Cardiac muscle cell (in vitro differentiated cells and primary cell): ENCODE data around the gene VSIG2. TPM values are rescaled to one million over a fixed set of nuclear protein-coding genes. Genes with fewer than 3 reads are reported as not detected.

Experiments used
- DNase-seq, 2 donors: peaks; one replicate each; pipeline versions ENCODE4 v3.0.0 to v3.0.0-alpha.2; 2010 to 2017; ENCODE audit warnings: low read depth in 1 of 2, low spot score in 1 of 2
- H3K27ac ChIP-seq: fragments of 200-600 bp; sonication (generic); 2 replicates; pipeline ENCODE4 v1.5.1; 2016
- H3K27me3 ChIP-seq: fragments of 200-600 bp; sonication (generic); 2 replicates; pipeline ENCODE4 v1.6.0; 2016; ENCODE audit warnings: control low read depth
- H3K36me3 ChIP-seq: fragments of 200-600 bp; sonication (generic); 2 replicates; pipeline ENCODE4 v1.5.1; 2016; ENCODE audit warnings: control low read depth
- H3K4me1 ChIP-seq: fragments of 200-600 bp; sonication (generic); 2 replicates; pipeline ENCODE4 v1.8.1; 2017; ENCODE audit warnings: low read depth, mild to moderate bottlenecking, mixed run types
- H3K4me3 ChIP-seq: fragments of 200-600 bp; sonication (generic); 2 replicates; pipeline ENCODE4 v1.5.1; 2016; ENCODE audit warnings: mild to moderate bottlenecking
- H3K9me3 ChIP-seq: fragments of 200-600 bp; sonication (generic); 2 replicates; pipeline ENCODE4 v1.5.1; 2017; ENCODE audit warnings: low read depth, mild to moderate bottlenecking, control low read depth
- CTCF ChIP-seq: IDR thresholded peaks from 2 replicates; pipeline ENCODE4 v1.5.1; 2012; ENCODE audit warnings: low read depth, mild to moderate bottlenecking, low read length
- polyA plus RNA-seq: library from polyadenylated mRNA; unstranded; fragments of >200 nt; fragmentation: Nextera tagmentation; extraction: Ambion mirVana; gene quantifications from 2 replicates; pipeline ENCODE4 v1.2.1, GENCODE V29; 2016
- total RNA-seq: library from RNA; depleted of rRNA; stranded (reverse); fragments of >200 nt; gene quantifications from 2 replicates; pipeline ENCODE4 v1.2.3, GENCODE V29; 2016

VSIG2 gene
- total and polyA plus RNA-seq, 2 experiments from 2014 or later, result not detected

GRCh38 chr11:124745270-124745834 is 6.7 kb downstream of the VSIG2 start:
- peaks cover 100% of the 10 kb centered on the region for H3K27me3 ChIP-seq

GRCh38 chr11:124743050-124743449 is 9.0 kb downstream of the VSIG2 start:
- peaks cover 95% of the 10 kb centered on the region for H3K27me3 ChIP-seq
- H3K36me3 ChIP-seq, result no peaks in the 10 kb centered on the region
- no peak for TF ChIP-seq CTCF
- peaks cover 10% of the 10 kb centered on the region for H3K4me1 ChIP-seq
- no peak overlapping the region for H3K27ac ChIP-seq
- DNase-seq, result no peak
- no peaks in the 10 kb centered on the region for H3K9me3 ChIP-seq
- H3K4me3 ChIP-seq, result no peak overlapping the region

More at GRCh38 chr11:124745270-124745834, 6.7 kb downstream of the VSIG2 start:
- Histone ChIP-seq H3K27ac (no peak overlapping the region), H3K4me3 (peak overlapping the region; percentile 33), H3K9me3 (no peaks in the 10 kb centered on the region), H3K36me3 (no peaks in the 10 kb centered on the region), H3K4me1 (peaks cover 10% of the 10 kb centered on the region)
- DNase-seq, result no peak
- TF ChIP-seq CTCF, result no peak

- Histone ChIP-seq H3K9me3 (no peaks in the 10 kb centered on the region), H3K27me3 (peaks cover 95% of the 10 kb centered on the region), H3K4me3 (no peak overlapping the region), H3K4me1 (peaks cover 10% of the 10 kb centered on the region), H3K36me3 (no peaks in the 10 kb centered on the region), H3K27ac (no peak overlapping the region)
- no peak for DNase-seq
- no peak for TF ChIP-seq CTCF
These were observed 9.5 kb downstream of the VSIG2 start for GRCh38 chr11:124742555-124742954.

- peak overlapping the region; percentile 36 for H3K4me3 ChIP-seq
These were observed 11.7 kb downstream of the VSIG2 start for GRCh38 chr11:124740277-124740882.

GRCh38 chr11:124739479-124740276 is 12.4 kb downstream of the VSIG2 start, which contains the start of gene NRGN:
TSS of gene NRGN (plus strand) at chr11:124739942. CDS start at chr11:124740085, 143 bp downstream.
- peaks cover 95% of the 10 kb centered on the region for H3K27me3 ChIP-seq
- TF ChIP-seq CTCF, result no peak

More at GRCh38 chr11:124740277-124740882, 11.7 kb downstream of the VSIG2 start:
- Histone ChIP-seq H3K9me3 (no peaks in the 10 kb centered on the region), H3K4me1 (peaks cover under 1% of the 10 kb centered on the region), H3K27ac (no peak overlapping the region), H3K27me3 (peaks cover 95% of the 10 kb centered on the region), H3K36me3 (no peaks in the 10 kb centered on the region)
- no peak for DNase-seq
- peak; percentile 49 for TF ChIP-seq CTCF

More at GRCh38 chr11:124739479-124740276, 12.4 kb downstream of the VSIG2 start, which contains the start of gene NRGN:
- DNase-seq, result peak; percentile 92 to 97
- Histone ChIP-seq H3K36me3 (no peaks in the 10 kb centered on the region), H3K4me1 (no peaks in the 10 kb centered on the region), H3K4me3 (peak within 1 kb of the TSS; percentile 36), H3K27ac (no peak within 1 kb of the TSS), H3K9me3 (no peaks in the 10 kb centered on the region)
